ENCODE results near the gene LARGE1. TPM values are rescaled to one million over a fixed set of nuclear protein-coding genes. Genes with fewer than 3 reads are reported as not detected.

The LARGE1 gene
- total RNA-seq, 1 donor from 2014 or later = 27.4 TPM

GRCh38 chr22:33332538-33332937 lies 587.7 kb downstream of the LARGE1 start:
- no peaks in the 10 kb centered on the region for H3K4me1 ChIP-seq
- H3K27me3 ChIP-seq (ENCODE audit: low read depth) = no peaks in the 10 kb centered on the region
- no peak overlapping the region for H3K27ac ChIP-seq
- peak in 1 of 2 donors; percentile 46 for ATAC-seq
- intact Hi-C loops (cut with DNase I) = no loop called here
- H3K4me3 ChIP-seq = no peak overlapping the region
- DNase-seq = no peak
- TF ChIP-seq CTCF (IDR thresholded peaks at IDR 0.05) = no peak
- no peaks in the 10 kb centered on the region for H3K36me3 ChIP-seq
- H3K9me3 ChIP-seq = no peaks in the 10 kb centered on the region

GRCh38 chr22:33331017-33331416 lies 589.3 kb downstream of the LARGE1 start:
- Histone ChIP-seq H3K36me3 (no peaks in the 10 kb centered on the region), H3K4me1 (no peaks in the 10 kb centered on the region), H3K9me3 (no peaks in the 10 kb centered on the region), H3K27ac (no peak overlapping the region), H3K27me3 (ENCODE audit: low read depth) (no peaks in the 10 kb centered on the region), H3K4me3 (no peak overlapping the region)
- ATAC-seq (no peak), DNase-seq (no peak)
- intact Hi-C loops (cut with DNase I) = no loop called here
- no peak for TF ChIP-seq CTCF (IDR thresholded peaks at IDR 0.05)

- Histone ChIP-seq H3K9me3 (no peaks in the 10 kb centered on the region), H3K27me3 (ENCODE audit: low read depth) (no peaks in the 10 kb centered on the region), H3K4me3 (no peak overlapping the region), H3K4me1 (no peaks in the 10 kb centered on the region), H3K36me3 (no peaks in the 10 kb centered on the region), H3K27ac (no peak overlapping the region)
- DNase-seq = no peak
- no peak for TF ChIP-seq CTCF (IDR thresholded peaks at IDR 0.05)
- ATAC-seq = no peak
- intact Hi-C loops (cut with DNase I) = no loop called here
Measured at GRCh38 chr22:33330534-33330933, 589.7 kb downstream of the LARGE1 start.

GRCh38 chr22:33329398-33329797 lies 590.9 kb downstream of the LARGE1 start:
- no peak overlapping the region for H3K4me3 ChIP-seq
- no peaks in the 10 kb centered on the region for H3K4me1 ChIP-seq
- DNase-seq (no peak), ATAC-seq (peak in 1 of 2 donors; percentile 54)
- TF ChIP-seq CTCF (IDR thresholded peaks at IDR 0.05) = no peak
- H3K36me3 ChIP-seq = no peaks in the 10 kb centered on the region
- H3K27ac ChIP-seq = no peak overlapping the region
- H3K9me3 ChIP-seq = no peaks in the 10 kb centered on the region
- intact Hi-C loops (cut with DNase I) = no loop called here
- H3K27me3 ChIP-seq (ENCODE audit: low read depth) = no peaks in the 10 kb centered on the region

- H3K4me3 ChIP-seq = no peak overlapping the region
- peak in 1 of 2 donors; percentile 41 for ATAC-seq
- no peaks in the 10 kb centered on the region for H3K4me1 ChIP-seq
- no peak for TF ChIP-seq CTCF (IDR thresholded peaks at IDR 0.05)
- H3K27me3 ChIP-seq (ENCODE audit: low read depth) = no peaks in the 10 kb centered on the region
- H3K27ac ChIP-seq = no peak overlapping the region
- no peak for DNase-seq
- H3K36me3 ChIP-seq = no peaks in the 10 kb centered on the region
- no peaks in the 10 kb centered on the region for H3K9me3 ChIP-seq
- intact Hi-C loops (cut with DNase I) = no loop called here
Measured at GRCh38 chr22:33328789-33329296, 591.4 kb downstream of the LARGE1 start.

Measured in lower lobe of right lung (tissue), 2 donors.